SK-N-SH treated with all-trans-retinoic acid at 6 μM for 48 hours (cell line): Measurements from ENCODE around the gene GUCY1A2.

Experiments used
- ATAC-seq: fragments of 200-7000 bp; cut with Tn5 transposase; 3 replicates; pipeline ENCODE4 v1.9.1; 2020; ENCODE audit warnings: mild to moderate bottlenecking, moderate library complexity
- ARNTL ChIP-seq: fragments of 450-650 bp; formaldehyde crosslinking; IDR thresholded peaks from 2 replicates; pipeline ENCODE4 v1.5.0; 2020; ENCODE audit warnings: low read depth, mild to moderate bottlenecking, moderate library complexity, borderline replicate concordance
- BACH2 ChIP-seq: fragments of 250-450 bp; sonication (Bioruptor Pico); IDR thresholded peaks from 2 replicates; pipeline ENCODE4 v1.9.0; 2021; ENCODE audit warnings: mild to moderate bottlenecking, borderline replicate concordance
- CREB5 ChIP-seq: fragments of 250-450 bp; sonication (Bioruptor Pico); IDR thresholded peaks from 2 replicates; pipeline ENCODE4 v1.5.1; 2020; ENCODE audit warnings: low read depth, mild to moderate bottlenecking, moderate library complexity
- CSDC2 ChIP-seq: fragments of 250-450 bp; sonication (Bioruptor Pico); IDR thresholded peaks from 2 replicates; pipeline ENCODE4 v1.5.0; 2020; ENCODE audit warnings: mild to moderate bottlenecking, moderate library complexity
- CSRNP3 ChIP-seq: fragments of 250-450 bp; sonication (Bioruptor Pico); IDR thresholded peaks from 2 replicates; pipeline ENCODE4 v1.5.1; 2021; ENCODE audit warnings: mild to moderate bottlenecking, moderate library complexity
- ESRRG ChIP-seq: fragments of 250-450 bp; sonication (Bioruptor Pico); IDR thresholded peaks from 2 replicates; pipeline ENCODE4 v1.6.1; 2021; ENCODE audit warnings: mild to moderate bottlenecking
- GLIS3 ChIP-seq: fragments of 250-450 bp; sonication (Bioruptor Pico); IDR thresholded peaks from 2 replicates; pipeline ENCODE4 v1.5.0; 2020; ENCODE audit warnings: mild to moderate bottlenecking, moderate library complexity
- ISL1 ChIP-seq: fragments of 250-450 bp; sonication (Bioruptor Pico); IDR thresholded peaks from 2 replicates; pipeline ENCODE4 v2.1.2; 2022; ENCODE audit warnings: mild to moderate bottlenecking, moderate library complexity
- OSR1 ChIP-seq: fragments of 250-450 bp; sonication (Bioruptor Pico); IDR thresholded peaks from 2 replicates; pipeline ENCODE4 v1.8.0; 2022; ENCODE audit warnings: moderate library complexity, mild to moderate bottlenecking, inconsistent platforms
- POU6F1 ChIP-seq: fragments of 250-450 bp; sonication (Bioruptor Pico); IDR thresholded peaks from 2 replicates; pipeline ENCODE4 v1.8.0; 2021; ENCODE audit warnings: low read depth, mild to moderate bottlenecking, moderate library complexity, borderline replicate concordance
- PPARA ChIP-seq: fragments of 250-450 bp; sonication (Bioruptor Pico); IDR thresholded peaks from 2 replicates; pipeline ENCODE4 v1.5.0; 2020; ENCODE audit warnings: mild to moderate bottlenecking, borderline replicate concordance
- RARB ChIP-seq: fragments of 250-450 bp; sonication (Bioruptor Pico); IDR thresholded peaks from 2 replicates; pipeline ENCODE4 v1.8.0; 2021; ENCODE audit warnings: mild to moderate bottlenecking, moderate library complexity
- SNAI2 ChIP-seq: fragments of 250-450 bp; sonication (Bioruptor Pico); IDR thresholded peaks from 2 replicates; pipeline ENCODE4 v1.5.0; 2020; ENCODE audit warnings: mild to moderate bottlenecking, moderate library complexity
- TCF4 ChIP-seq: fragments of 250-450 bp; sonication (Bioruptor Pico); IDR thresholded peaks from 2 replicates; pipeline ENCODE4 v1.8.0; 2021; ENCODE audit warnings: mild to moderate bottlenecking, moderate library complexity, borderline replicate concordance
- TOX ChIP-seq: fragments of 250-450 bp; sonication (Bioruptor Pico); IDR thresholded peaks from 2 replicates; pipeline ENCODE4 v1.8.0; 2021; ENCODE audit warnings: mild to moderate bottlenecking, moderate library complexity, borderline replicate concordance
- ZFP3 ChIP-seq: fragments of 250-450 bp; sonication (Bioruptor Pico); IDR thresholded peaks from 2 replicates; pipeline ENCODE4 v1.5.0; 2020; ENCODE audit warnings: mild to moderate bottlenecking, moderate library complexity
- ZFP30 ChIP-seq: fragments of 450-650 bp; formaldehyde crosslinking; IDR thresholded peaks from 2 replicates; pipeline ENCODE4 v1.5.0; 2022; ENCODE audit warnings: mild to moderate bottlenecking, moderate library complexity
- ZNF565 ChIP-seq: fragments of 450-650 bp; formaldehyde crosslinking; conservative IDR thresholded peaks from 2 replicates; pipeline ENCODE4 v1.5.0; 2020; ENCODE audit warnings: low read depth, mild to moderate bottlenecking, moderate library complexity
- ZNF70 ChIP-seq: fragments of 450-650 bp; formaldehyde crosslinking; IDR thresholded peaks from 2 replicates; pipeline ENCODE4 v1.5.0; 2020; ENCODE audit warnings: mild to moderate bottlenecking, moderate library complexity
- ZNF8 ChIP-seq: fragments of 450-650 bp; formaldehyde crosslinking; IDR thresholded peaks from 2 replicates; pipeline ENCODE4 v1.5.0; 2020; ENCODE audit warnings: mild to moderate bottlenecking, moderate library complexity

Gene GUCY1A2

GRCh38 chr11:107042748-107043147 is 24.5 kb upstream of the GUCY1A2 start:
- TF ChIP-seq PPARA (CRISPR knock-in tag): no peak
- no peak for TF ChIP-seq GLIS3
- TF ChIP-seq ISL1 (CRISPR knock-in tag): no peak
- TF ChIP-seq BACH2: no peak
- TF ChIP-seq ZFP3: no peak
- TF ChIP-seq SNAI2 (CRISPR knock-in tag): no peak
- TF ChIP-seq ZFP30 (CRISPR knock-in tag): no peak
- TF ChIP-seq ARNTL (CRISPR knock-in tag): no peak
- TF ChIP-seq POU6F1 (CRISPR knock-in tag): no peak
- TF ChIP-seq ZNF8: no peak
- TF ChIP-seq OSR1 (CRISPR knock-in tag): no peak
- TF ChIP-seq ZNF565 (CRISPR knock-in tag): no peak
- TF ChIP-seq CSRNP3 (CRISPR knock-in tag): no peak
- TF ChIP-seq CREB5 (CRISPR knock-in tag): no peak
- no peak for TF ChIP-seq TCF4
- TF ChIP-seq ZNF70 (CRISPR knock-in tag): no peak
- no peak for TF ChIP-seq TOX (CRISPR knock-in tag)
- no peak for TF ChIP-seq ESRRG (CRISPR knock-in tag)
- no peak for TF ChIP-seq CSDC2 (CRISPR knock-in tag)
- no peak for TF ChIP-seq RARB (CRISPR knock-in tag)
- no peak; the same call in 2 of the 3 replicates for ATAC-seq

DNA sequence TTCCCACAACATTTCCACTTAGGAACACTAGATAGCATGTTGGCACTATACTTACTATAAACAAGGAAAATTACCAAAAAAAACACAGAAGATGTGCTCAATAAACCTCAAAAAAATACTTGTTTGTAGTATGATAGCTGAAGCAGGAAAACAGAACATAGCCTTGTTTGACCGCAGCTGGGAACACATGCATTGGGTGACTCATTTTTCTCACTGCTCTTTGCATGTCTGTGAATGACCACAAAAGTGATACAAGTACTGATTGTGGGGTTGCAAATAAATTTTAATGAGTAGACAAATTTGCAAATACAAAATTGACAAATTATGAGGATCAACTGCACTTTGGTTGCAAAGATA is 22.8 kb upstream of the GUCY1A2 start:
- no peak for TF ChIP-seq PPARA (CRISPR knock-in tag)
- TF ChIP-seq ISL1 (CRISPR knock-in tag): no peak
- no peak for TF ChIP-seq TOX (CRISPR knock-in tag)
- TF ChIP-seq, all 23 proteins: peak for 0
- no peak for ATAC-seq

DNA sequence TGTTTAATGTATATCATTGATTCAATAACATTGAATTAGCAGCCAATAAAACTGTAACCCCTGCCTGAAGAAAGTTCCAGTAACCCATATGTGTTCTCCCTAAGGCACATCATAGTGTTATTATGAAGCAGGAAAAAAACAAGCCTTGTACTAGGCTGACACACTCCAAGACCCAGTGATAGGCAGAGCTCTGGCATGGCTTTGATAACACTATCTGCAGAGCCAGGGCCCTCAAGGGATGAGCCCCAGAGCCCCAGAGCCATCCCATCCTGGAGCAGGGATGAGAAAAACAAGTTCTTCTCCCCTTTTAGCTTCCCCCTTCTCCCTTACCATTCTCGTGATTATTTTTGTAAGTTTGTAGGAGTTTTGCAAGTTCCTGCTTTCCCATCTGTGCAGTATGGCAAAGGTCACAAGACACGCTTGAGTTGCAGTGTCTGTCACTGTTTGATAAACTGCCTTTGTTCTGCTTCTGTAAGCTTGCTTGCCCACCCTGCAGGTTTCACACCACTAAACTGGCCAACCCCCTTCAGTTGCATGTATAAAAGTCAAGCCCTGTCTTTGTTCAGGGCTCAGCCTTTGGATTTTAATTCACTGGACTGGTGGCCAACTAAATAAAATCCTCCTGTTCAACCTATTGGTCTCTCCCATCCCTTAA is 22.3 kb upstream of the GUCY1A2 start:
- TF ChIP-seq PPARA (CRISPR knock-in tag): no peak
- TF ChIP-seq BACH2: no peak
- no peak for TF ChIP-seq GLIS3
- no peak for TF ChIP-seq ZNF565 (CRISPR knock-in tag)
- TF ChIP-seq SNAI2 (CRISPR knock-in tag): no peak
- no peak for TF ChIP-seq ESRRG (CRISPR knock-in tag)
- TF ChIP-seq TCF4: no peak
- TF ChIP-seq ZNF8: no peak
- no peak for TF ChIP-seq ZFP3
- no peak for TF ChIP-seq CREB5 (CRISPR knock-in tag)
- no peak for ATAC-seq

DNA sequence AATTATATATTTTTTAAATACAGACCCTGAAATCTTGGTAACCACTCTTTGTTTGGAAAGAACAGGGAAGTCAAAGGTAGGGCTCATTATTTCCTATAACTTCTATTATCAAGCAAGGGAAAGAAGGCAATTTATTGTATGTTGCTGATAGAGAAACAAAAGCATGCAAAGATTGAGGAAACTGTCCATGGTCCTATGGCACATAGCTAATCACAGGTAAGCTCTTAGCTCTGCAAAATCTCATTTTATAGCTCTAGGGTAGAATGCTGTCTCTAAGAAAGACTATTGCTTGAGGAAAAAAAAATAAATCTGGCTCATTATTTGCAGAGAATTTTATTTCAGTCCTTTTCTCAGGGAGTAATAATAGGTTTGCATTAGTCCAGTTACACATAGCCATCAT is 7.4 kb upstream of the GUCY1A2 start:
- TF ChIP-seq TOX (CRISPR knock-in tag) (no peak), ISL1 (CRISPR knock-in tag) (no peak), ZFP3 (no peak), CSRNP3 (CRISPR knock-in tag) (no peak), OSR1 (CRISPR knock-in tag) (no peak), POU6F1 (CRISPR knock-in tag) (no peak), CSDC2 (CRISPR knock-in tag) (no peak), ZNF70 (CRISPR knock-in tag) (no peak), ZNF8 (no peak), SNAI2 (CRISPR knock-in tag) (no peak), CREB5 (CRISPR knock-in tag) (no peak), BACH2 (no peak)
- ATAC-seq: no peak
